Measurements from ENCODE around the gene TRIM16.
"Not testable (repeated sequence)": the region's sequence is repeated elsewhere in the genome, so short reads cannot be mapped to it uniquely, and the experiment has no call there.

The TRIM16 gene

DNA sequence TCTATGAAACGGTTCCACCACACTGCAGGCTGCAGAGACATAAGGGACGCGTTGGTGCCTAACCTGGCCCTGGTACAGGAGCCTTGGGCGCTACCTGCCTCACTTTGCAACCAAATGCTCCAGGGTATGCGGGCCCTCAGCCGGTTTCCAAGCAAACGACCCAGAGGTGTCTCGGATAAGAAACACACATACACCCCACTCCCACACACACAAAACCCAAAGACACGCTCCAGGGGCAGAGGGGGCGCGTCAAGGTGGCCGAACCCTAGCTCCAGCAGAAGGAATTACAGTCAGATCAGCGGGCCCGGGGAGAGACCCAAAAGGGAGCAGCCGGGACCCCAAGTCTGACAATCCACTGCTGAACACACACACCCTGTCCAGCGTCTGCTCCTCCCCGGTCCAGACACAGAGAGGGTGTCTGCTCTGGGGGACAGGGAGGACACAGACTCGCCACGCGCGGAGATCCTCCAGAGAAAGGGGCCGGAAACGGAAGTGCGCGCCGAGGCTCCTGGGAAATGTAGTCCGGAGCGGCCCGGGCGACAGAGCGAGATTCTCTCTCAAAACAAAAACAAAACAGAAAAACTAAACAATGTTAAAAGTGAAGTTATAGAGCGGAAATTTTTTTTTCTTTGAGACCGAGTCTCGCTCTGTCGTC lies at the start of gene TRIM16:
Gene TRIM16, minus strand, starts transcription at position 488 of the 655 bp plus-strand sequence. CDS start 32,702 bp downstream, outside the sequence.
- peak; percentile 5 to 11 for DNase-seq

DNA sequence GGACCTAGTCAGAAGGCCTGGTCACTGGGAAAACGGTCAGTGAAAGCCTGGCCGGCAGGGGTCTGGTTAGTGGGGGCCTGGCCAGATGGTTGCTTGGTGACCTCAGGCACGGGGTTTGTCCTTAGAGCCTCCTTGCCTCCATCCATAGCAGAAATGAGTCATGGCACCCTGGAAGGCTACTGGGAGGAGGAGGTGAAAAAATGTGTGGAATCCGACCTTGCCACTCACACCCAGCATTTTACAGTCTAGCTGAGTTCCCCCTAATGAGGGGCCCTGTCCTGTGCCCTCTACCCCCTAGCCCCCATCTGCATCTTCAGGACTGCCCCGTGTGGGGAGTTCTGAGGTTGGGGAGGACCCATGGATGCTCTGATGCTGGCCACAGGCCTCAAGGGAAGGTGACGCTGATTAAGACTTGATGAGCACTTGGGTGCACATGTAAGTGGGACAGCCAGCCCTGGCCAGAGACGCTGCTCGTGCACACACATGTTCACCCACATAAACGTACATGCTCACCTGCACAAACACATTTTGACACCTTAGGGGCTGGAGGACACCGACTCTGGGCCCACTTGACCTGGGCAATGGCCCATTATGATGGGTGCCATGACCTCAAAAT lies 49.2 kb upstream of the TRIM16 start:
- not testable (repeated sequence) for DNase-seq

- not testable (repeated sequence) for DNase-seq
These were observed 47.8 kb upstream of the TRIM16 start, which contains the start of gene TBC1D26 for GRCh38 chr17:15731900-15732299. Gene TBC1D26, plus strand, starts transcription at chr17:15732283. Its CDS starts 3,066 bp downstream, at chr17:15735349.

- not testable (repeated sequence) for DNase-seq
These were observed 46.4 kb upstream of the TRIM16 start for GRCh38 chr17:15730535-15730934.

- not testable (repeated sequence) for DNase-seq
These were observed 32.8 kb upstream of the TRIM16 start for GRCh38 chr17:15716601-15717563.

DNA sequence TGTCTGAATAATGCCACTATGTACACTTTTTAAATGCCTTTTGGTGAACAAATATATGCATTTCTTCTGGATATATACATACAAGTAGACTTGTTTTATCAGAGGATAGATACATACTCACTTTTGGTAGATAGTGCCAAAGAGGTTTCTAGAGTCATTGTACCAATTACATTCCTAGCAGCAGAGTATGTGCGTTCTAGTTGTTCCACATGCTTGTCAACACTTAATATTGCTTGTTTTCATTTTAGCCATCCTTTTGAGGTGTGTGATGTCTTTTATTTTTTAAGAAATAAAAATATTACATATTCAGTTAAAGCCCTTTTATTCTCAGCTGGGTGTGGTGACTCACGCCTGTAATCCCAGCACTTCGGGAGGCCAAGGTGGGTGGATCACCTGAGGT lies 24.8 kb upstream of the TRIM16 start:
- DNase-seq, result not testable (repeated sequence)

GRCh38 chr17:15704813-15705212 lies 20.7 kb upstream of the TRIM16 start:
- DNase-seq, result not testable (repeated sequence)

DNA sequence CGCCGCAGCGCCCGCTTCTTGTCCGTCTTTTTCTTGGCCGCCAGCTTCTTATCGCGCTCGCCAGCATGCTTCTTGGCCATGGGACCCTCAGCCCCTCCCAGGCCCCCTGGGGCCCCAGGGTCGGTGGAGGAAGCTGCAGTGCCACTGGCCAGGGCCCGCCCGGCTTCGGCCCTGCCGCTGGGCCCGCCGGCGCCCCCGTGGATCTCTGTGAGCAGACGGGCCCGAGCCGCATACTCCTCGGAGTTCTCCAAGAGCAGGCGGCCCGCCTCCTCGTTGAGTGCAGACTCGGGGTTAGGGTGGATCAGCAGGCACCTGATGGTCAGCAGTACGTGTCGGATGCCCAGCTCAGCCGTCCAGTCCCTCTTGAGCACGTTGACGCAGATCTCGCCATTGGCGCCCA lies 20.1 kb upstream of the TRIM16 start:
- DNase-seq, result not testable (repeated sequence)

- DNase-seq, result not testable (repeated sequence)
These were observed 15.8 kb upstream of the TRIM16 start for GRCh38 chr17:15699937-15700336.

DNA sequence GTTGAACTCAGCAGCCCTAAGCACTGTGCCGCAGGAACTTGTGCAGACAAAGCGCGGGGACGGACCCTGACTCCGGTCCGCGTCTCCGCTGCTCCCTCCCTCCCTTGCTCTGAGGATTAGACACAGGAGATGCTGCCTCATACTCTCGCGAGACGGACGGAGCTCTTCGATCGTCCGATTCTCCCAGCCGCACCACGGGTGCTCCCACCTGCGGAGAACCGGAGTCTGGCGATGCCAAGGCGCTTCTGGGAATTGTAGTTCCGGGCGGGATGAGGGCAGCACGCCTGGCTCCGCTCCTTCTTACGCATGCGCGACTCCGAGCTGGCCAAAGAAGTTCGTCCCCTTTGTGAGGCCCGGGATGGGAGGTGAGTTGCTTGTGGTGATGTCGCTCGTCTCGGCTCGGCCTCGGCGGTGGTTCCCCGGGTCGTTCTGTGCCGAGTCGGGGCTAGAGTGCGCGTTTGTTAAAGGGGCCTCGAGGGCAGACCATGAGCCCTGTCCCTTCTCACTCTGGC lies 15.4 kb upstream of the TRIM16 start, which contains the start of gene ZNF286A:
Gene ZNF286A, plus strand, starts transcription at position 340 of the 512 bp plus-strand sequence. CDS start 578 bp downstream, outside the sequence.
- peak; percentile 66 to 76 for DNase-seq

DNA sequence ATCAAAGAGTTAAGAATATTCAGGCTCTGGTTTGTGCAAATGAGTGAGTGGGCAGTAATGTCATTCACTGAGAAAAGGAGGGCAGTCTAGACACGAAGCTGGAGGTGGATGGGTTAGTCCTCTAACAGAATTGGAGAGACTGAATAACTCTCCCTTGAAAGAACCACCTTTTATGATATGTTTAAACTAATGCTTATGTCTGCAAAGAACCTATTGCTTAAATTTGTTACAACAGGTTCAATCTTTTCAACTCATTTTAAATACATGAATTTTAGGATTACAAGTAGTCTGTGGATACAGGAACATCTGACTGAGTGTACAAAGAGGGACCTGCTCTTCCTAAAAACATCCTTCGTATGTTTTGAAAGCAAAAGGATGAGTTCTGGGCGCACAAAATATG lies 14.9 kb upstream of the TRIM16 start:
- not testable (repeated sequence) for DNase-seq

- DNase-seq, result not testable (repeated sequence)
These were observed 3.4 kb upstream of the TRIM16 start for GRCh38 chr17:15687494-15687893.

DNA sequence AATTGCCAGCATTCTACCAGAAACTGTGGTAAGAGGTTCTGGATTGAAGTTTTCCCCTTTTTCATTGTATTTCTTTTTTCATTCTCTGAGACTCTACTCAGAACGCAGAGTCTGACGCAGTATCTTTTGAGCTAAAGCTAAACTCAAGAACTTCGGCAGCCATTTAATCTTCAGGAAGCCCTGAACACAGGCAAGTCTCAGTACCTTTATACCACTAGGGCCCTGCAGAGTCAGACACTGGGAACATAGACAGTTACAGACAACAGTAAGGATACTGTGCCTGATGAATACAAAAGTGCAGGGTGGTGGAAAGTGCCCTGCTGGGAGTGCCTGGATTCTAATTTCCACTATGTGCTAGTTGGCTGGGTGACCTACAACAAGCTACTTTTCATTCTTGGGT lies 976 bp downstream of the TRIM16 start:
- not testable (repeated sequence) for DNase-seq

DNA sequence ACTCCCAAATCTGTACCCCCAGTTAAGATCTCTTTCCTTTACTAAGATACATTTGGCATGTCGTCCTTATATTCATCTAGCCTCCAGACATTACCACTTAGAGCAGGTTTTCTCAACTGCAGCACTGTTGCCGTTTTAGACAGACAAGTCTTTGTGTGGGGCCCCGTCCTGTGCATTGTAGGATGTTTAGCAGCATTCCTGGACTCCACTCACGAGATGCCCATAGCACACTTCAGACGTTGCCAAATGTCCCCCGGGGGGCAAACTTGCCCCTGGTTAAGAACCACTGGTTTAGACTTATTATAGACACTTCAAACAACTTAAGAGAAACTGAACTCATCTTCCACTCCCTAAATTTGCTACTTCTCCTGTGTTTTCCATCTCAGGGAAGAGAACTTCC lies 8.1 kb downstream of the TRIM16 start:
- DNase-seq, result not testable (repeated sequence)

GRCh38 chr17:15674640-15675039 lies 9.5 kb downstream of the TRIM16 start:
- not testable (repeated sequence) for DNase-seq

DNA sequence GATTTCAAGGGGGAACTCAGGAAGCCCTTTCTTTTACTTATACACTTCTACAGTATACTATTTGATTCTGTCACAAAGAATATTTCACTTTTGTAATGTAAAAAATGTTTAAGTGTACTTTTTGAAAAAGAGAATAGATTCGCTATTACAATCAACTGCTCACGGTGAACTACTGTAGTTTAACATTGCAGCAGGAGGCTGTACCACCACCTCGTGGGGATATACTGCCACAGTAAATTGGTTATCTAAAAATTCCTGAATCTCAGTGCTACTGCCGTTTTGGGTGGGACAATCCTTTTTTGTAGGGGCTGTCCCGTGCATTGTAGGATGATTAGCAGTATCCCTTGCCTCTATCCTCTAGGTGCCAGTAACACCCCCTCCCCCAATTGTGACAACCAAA lies 14.6 kb downstream of the TRIM16 start:
- DNase-seq, result not testable (repeated sequence)

- DNase-seq, result no peak
These were observed 20.4 kb downstream of the TRIM16 start for GRCh38 chr17:15663691-15664090.

GRCh38 chr17:15663176-15663575 lies 20.9 kb downstream of the TRIM16 start:
- DNase-seq, result no peak

- no peak for DNase-seq
These were observed 21.4 kb downstream of the TRIM16 start for GRCh38 chr17:15662681-15663080.

DNA sequence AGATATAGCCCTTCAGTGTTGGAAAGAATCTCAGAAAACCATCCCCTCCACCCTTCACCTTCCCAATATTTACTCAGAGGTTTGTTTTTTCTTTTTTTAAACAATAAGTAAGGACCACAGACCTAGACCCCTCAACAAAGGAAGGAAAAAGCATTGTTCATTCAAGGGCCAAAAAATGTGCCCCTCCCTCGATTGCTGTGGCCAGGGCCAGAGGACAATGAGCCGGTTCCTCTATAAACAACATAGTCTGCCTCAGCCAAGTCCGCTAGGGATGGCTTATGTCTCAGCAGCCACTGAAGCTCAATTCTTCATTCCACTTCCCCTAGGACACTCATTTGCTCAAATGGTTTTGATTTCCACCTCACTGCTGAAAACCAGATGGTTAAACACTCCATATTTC lies 24.0 kb downstream of the TRIM16 start:
- DNase-seq, result no peak

GRCh38 chr17:15659663-15660062 lies 24.4 kb downstream of the TRIM16 start:
- DNase-seq, result no peak

DNA sequence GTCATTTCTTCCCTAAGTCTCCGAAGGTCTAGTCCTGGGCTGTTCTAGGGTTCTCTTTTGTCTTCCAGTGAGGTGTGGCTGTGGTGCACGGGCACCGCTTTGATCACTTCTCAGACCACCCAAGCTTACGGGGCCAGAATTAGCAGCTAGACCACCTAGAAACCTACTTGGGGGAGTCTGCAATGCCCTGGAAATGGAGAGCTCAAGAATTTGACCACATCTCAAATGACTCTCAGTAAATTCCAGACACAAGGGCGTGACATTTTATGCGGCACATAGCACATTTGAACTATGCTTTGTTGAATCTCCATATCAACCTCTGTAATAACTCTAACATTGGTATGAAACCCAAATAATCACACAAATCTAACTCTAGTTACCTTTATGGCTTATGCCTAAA lies 24.9 kb downstream of the TRIM16 start:
- DNase-seq, result no peak

DNA sequence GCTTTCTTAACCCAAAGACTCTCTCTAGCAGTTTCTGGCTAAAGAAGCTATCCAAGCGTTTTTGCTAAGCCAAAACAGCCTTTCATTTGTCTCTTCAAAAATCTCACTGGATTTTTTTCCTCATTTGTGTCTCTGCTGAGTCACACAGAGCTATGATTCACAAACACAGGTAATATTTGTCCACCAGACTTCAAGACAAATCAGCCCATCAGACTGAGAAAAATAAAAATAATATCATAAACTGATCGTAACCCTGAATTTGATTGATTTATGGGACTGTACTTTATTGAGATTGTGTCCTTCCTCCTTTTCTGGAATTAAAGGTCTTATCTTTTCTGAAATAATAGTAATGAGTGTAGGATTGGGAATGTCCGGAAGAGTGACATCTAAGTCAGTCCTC lies 25.8 kb downstream of the TRIM16 start:
- DNase-seq, result no peak
